Left kidney (tissue), 2 donors: ENCODE results near the gene TLR4. TPM values are rescaled to one million over a fixed set of nuclear protein-coding genes. Genes with fewer than 3 reads are reported as not detected.

ENCODE experiments used
- DNase-seq: peaks from one replicate; pipeline ENCODE4 v3.0.0-alpha.2; 2013
- polyA plus RNA-seq: library from polyadenylated mRNA; unstranded; fragments of 120-200 nt; gene quantifications from one replicate; pipeline ENCODE4 v1.2.1, GENCODE V29; 2013; ENCODE audit not compliant: insufficient read length

TLR4 gene
- polyA plus RNA-seq, 1 donor = 9.4 TPM

DNA sequence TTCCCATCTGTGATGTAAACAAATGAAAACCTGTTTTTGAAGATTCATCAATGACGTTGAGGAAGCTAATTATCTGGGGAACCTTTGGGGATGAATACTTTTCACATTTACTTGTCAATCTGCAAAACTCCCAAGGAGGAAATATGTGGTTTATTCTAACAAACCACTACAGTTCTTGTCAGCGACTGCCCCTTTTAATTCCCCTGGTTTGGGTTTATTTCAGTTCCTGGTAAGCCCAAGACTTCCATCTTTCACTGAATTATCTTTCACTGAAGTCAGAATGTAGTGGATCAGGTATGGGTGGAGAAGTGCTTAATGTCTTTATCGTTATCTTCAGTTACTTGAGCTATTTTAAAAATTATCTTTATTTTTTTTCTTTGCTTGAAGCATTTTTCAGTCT lies 40.2 kb downstream of the TLR4 start:
- no peak for DNase-seq

DNA sequence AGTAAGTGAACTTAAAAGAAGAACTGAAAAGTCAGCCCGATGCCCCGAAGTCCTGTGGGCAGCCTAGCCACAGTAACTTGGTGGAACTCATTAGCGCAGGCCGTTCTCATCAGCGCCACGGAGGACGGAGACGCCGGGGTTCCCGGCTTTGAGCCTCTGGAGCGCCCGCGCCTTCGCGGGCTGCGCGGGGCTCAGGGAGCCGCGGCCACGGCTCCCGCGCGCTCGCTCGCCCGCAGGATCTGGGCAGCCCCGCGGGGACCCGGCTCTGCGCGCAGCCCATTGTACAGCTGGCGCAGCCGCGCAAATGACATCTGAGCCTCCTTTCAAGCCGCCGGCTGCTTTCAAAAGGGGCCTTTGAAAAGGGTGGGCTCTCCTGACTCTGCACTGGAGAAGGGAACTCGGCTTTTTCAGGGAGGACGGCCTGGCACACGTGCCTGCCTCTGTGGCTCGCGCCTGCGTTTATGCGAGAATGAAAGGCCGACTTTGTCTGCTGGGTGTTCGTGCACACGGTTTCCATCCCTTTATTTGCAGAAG lies 40.7 kb downstream of the TLR4 start:
- peak; percentile 19 for DNase-seq

DNA sequence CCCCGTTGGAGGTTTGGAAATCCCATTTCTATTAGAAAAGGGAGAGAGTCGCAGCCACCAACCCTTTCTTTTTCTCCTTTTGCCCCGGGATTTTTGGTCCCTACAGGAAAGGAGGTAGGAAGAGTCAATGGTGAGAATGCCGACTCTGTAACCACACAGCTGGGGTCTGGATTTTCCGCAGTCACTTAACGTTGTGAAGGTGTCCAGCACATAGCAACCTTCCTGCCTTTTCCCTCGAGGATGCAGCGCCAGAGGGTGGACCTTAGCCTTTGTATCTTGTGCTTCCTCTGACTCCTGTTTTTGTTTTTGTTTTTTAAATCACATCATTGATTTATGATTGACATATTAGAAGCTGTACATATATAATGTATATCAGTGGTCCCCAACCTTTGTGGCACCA lies 41.4 kb downstream of the TLR4 start:
- DNase-seq = no peak

DNA sequence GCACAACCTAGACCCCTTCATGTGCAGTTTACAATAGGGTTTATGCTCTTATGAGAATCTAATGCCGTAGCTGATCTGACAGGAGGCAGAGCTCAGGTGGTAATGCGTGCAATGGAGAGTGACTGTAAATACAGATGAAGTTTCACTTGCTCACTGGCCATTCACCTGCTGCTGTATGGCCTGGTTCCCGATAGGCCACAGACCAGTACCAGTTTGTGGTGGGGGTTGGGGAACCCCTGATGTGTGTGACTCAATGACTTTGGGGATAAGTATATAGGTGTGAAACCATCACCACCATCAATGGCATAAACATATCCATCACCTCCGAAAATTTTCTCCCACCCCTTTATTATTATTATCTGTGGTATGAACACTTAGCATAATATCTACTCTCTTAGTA lies 42.1 kb downstream of the TLR4 start:
- DNase-seq = no peak

DNA sequence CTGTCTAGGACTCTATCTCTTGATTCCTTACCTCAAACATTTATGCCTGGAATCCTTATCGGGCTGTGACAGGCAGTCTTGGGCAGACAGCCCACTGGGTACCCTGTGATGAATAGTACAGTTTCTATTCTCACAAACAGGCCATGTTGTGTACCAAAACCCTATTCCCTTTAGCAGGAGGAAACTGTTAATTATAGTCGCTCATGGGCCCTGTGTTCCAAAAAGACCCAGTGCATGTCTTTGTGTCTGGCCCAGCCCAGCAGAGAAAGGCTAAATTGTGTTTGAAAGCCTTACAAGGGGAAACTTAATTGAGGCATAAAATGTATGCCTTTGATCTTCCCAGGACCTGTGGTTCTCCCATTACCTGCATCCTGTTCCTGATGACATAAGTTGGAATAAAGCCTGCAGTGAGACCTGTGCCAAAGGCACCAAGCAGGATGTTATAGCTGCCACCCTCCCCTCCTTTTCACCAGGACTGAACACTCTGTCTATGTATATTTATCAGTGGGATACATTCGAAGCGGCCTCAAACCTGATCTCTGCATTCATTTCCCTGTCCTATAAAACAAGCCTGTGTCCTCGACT lies 43.3 kb downstream of the TLR4 start:
- DNase-seq = no peak

GRCh38 chr9:117750401-117750800 lies 46.2 kb downstream of the TLR4 start:
- no peak for DNase-seq

DNA sequence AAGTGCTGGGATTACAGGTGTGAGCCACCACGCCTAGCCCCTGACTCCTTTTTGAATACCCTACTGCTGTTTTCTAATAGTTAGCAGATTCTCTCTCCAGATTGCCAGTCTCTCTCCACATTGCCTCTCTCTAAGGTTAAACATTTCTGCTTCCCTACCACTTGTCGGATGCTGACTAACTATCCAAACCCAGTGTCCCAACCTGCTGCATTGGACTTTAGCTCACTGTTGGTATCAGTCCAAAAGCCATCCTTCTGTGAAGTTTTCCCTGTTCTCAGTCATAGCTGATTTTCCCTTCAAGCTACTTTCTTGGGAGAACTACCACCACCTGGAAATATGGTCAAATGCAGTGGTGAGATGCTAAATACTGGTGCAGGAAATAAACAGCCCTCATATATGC lies 48.7 kb downstream of the TLR4 start:
- no peak for DNase-seq

GRCh38 chr9:117757561-117758190 lies 53.5 kb downstream of the TLR4 start:
- no peak for DNase-seq

DNA sequence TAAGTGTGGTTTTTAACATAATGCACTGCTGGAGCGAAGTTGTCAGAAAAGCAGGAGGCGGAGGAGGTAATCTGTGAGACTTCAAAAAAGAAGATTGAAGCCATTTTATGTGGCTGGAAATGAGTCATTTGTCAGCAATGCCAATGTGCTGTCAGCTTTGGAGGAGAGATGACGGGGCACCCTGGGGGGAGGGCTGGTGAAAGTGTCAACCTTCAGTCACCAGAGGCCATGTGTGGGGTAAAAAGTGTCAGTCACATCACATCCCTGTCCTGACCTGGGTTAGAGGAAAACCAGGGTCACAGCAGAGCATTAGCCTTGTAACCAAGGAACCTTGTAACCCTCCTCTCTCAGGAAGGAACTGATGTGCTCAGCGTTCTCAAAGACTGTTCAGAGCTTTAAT lies 59.1 kb downstream of the TLR4 start:
- no peak for DNase-seq

GRCh38 chr9:117768750-117769395 lies 64.7 kb downstream of the TLR4 start:
- DNase-seq = no peak

DNA sequence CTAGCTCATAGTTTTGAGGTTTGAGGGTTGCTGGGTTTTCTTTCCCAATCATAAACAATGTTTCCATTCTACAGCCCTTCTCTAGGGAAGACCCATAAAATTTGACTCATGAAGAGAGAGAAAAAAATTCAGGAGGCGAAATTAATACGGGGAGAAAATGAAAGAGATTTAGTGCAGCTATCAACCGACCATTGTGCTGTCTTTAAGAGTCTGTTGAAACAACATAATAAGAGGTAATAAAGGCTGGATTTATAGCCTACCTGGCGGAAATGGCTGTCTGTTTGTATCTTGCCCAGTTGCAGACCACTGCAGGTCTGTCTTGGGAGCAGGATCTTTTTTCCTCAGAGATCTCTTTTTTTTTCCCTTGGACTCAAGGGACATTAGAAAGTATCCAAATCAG lies 66.9 kb downstream of the TLR4 start:
- DNase-seq = peak; percentile 46

DNA sequence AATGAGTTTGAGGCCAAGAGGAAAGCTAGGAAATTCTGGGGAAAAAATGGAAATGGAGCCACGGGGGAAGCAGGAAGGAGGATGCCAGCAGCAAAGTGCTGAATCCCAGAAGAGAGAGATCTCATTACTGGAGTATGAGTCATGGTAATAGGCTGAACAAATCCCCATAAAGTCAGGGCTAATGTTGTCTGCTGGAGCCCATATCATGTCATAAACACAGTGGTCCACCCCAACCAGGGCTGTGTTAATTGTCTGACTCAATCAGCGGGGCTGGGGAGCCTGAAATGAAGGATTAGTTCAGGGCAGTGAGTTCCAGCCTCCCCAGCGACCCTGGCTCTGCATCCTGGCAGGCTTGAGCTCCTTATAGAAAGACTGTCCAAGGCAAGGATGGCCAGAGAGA lies 68.8 kb downstream of the TLR4 start:
- DNase-seq = no peak
